IPS-NIHi11 (cell line): Measurements from ENCODE around the gene BGN.

Experiments used
- DNase-seq: peaks from one replicate; pipeline ENCODE4 v3.0.0; 2012; ENCODE audit warnings: mixed read lengths, low spot score

BGN gene

DNA sequence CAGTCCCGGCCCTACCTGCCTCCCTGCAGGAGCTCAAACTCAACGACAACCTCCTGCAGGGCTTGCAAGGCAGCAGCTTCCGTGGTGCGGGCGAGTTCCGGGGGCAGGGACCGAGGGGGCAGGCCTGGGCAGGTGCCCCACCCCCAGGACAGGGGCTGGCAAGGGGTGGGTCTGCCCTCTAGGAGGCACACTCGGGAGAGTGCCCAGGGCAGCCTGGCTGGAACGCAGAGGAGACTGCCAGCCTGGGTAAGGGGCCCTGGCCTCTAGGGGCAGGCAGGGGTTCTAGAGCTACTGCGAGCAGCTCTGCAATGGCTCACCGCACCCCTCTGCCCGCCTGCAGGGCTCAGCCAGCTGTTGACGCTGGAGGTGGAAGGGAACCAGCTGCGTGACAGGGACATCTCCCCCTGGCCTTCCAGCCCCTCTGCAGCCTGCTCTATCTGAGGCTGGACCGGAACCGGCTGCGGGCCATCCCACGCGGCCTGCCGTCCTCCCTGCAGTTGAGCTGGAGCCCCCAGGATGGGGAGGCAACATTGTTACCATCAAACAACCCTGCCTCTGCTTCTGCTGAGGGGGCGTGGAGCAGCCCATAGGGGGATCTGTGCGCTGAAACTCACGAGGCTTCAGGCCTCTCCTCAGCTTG, 12.3 kb upstream of the BGN start:
- no peak for DNase-seq

DNA sequence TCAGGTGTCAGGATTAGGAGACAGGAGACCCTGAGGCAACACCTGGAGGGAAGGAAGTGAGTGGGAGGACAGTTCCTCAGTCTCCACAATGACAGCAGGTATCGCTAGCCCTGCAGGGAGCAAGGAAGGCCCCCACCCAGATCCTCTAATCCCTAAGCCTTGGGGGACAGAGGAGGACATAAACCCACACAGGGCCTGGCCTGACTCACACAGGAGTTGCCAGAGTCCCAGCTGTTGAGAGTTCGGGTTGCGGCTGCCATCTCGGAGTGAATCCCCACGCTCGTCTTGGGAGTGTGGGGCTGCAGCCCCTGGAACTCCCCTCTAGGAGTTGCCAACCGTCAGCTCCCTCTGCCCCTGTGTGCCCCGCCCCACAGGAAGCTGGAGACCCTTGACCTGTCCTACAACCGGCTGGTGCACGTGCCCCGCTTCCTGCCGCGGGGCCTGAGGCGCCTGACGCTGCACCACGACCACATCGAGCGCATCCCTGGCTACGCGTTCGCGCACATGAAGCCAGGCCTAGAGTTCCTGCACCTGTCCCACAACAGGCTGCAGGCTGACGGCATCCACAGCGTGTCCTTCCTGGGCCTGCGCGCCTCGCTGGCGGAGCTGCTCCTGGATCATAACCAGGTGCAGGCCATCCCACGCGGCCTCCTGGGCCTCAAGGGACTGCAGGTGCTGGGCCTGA, 9.2 kb upstream of the BGN start:
- DNase-seq, result no peak

- DNase-seq, result no peak
These were observed 8.6 kb upstream of the BGN start for GRCh38 chrX:153486171-153486570.

DNA sequence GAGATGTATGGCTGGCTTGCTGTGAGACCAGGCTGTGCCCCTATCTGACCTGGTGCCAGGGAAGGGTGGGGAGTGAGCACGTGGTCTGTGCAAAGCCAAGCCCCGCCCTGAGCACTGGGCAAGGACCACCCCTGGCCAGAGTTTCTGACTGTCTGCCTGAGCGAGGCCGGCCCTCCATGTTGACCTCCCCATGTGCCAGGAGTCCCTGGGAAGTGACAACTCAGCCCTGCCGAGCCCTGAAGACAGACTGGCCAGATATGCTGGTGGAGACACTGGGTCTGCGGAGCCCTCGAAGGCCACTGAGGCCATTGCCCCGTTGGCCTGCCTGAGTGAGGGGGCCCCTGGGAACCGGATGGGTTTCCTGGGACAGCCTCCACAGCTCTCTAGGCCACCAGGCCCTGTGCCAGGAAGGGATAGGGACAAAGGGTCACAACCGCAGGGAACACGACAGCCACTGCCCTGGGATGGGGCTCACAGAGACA, 7.1 kb upstream of the BGN start:
- DNase-seq, result no peak

DNA sequence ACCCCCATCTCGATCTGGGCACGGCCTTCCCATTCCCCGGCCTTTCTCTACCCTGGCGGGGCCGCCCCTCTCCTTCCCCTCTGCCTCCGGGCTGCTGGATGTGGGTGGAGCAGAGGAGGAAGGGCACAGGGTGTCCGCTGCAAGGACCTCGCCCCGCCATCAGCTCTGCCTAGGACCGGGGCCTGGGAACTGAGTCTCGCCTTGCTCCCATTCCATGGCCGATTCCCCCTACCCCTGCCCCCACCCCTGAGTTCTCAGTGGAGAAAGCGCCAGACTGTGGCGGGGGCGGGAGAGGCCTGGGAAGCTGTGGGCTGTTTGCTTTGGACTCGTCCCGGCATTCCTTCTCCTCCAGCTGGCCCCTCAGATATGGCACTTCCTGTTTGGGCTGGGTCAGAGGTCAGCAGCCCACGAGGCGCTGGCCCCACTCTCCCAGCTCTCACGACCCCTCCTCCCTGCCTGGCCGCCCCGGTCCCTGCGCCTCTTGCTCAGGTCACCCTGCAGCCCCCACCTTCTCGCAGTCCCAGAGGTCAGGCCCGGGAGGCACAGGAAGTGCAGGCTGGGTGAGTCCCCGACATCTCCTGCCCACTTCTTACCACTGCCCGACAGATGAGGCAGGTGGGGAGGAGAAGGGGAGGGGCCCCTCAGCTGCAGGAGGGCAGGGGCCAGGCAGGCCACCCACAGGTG, 6.4 kb upstream of the BGN start:
- no peak for DNase-seq

- DNase-seq, result no peak
These were observed 4.4 kb upstream of the BGN start for GRCh38 chrX:153490217-153490930.

- no peak for DNase-seq
These were observed 3.3 kb upstream of the BGN start for GRCh38 chrX:153491351-153491914.

DNA sequence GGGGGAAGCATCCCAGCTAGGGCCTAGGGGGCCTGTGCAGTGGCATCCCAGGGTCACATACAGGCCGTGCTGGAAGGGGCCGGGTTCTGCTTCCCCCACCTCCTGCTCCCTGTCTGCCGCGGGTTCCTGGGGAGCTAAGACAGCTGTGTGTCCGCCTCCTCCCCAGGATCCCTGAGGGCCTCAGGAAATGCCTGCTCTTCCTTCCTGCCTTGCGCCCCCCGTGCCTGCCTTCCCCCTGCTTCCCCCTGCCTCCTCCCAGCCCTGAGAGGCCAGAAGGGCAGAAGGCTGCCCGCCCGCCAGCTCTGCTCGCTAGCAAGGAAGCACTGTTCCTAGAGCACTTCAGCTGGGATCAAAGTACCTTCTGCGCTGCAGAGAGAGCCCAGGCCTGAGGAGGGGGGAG, 2.9 kb upstream of the BGN start:
- DNase-seq, result no peak

- no peak for DNase-seq
These were observed 2.2 kb upstream of the BGN start for GRCh38 chrX:153492543-153492942.

DNA sequence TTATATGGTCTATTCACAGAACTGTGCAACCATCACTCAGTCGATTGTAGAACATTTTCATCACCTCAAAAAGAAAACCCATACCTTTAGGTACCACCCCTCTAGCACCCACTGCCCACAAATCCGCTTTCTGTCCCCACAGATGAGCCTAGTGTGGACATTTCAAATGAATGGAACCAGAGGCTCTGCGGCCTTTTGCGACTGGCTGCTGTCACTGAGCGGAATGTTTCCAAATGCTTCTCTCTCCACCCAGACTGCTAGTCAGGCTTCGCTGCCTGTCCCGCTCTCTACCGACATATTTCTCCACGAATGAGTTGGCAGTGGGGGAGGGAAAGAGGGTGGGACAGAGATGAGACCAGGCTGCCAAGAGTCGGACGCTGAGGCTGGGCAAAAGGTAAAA, 1.7 kb upstream of the BGN start:
- DNase-seq, result no peak

GRCh38 chrX:153494061-153494460, 719 bp upstream of the BGN start:
- no peak for DNase-seq

DNA sequence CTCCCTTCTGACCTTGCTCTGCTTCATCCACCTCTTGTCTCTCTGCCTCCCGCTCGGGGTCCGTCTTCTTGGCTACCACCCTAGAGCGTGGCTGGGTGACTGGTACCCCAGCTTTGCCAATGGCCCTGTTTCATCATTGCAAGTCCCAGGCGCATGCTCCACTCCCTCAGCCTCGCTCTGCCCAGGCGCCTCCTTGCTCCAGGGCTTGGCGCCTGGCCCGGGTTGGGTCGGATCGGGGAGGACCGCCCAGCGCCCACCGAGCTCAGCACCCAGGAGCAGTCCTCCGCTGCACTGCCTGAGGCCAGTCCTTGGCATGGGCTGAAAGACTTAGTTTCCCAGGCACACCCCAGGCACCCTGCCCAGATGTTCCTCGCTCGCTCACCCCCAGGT, 577 bp downstream of the BGN start:
- DNase-seq, result no peak

- DNase-seq, result no peak
These were observed 1.3 kb downstream of the BGN start for GRCh38 chrX:153495903-153496589.

DNA sequence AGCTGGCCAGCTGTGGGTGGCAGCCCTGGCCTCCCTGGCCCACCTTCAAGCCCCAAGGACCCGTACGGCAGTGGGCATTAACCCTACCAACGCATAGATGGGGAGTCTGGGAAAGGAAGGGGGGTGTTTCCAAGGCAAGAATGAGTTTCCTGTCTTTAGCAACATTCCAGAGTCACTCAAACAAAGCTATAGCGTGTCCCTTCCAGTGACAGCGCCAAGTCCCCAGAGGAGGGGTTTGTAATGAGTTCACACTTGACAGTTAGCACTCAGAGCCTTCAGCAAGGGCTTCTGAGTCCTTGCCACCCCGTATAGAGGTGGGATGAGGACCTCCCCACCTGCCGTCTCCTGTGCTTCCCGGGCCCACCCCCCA, 1.8 kb downstream of the BGN start:
- DNase-seq, result no peak

- no peak for DNase-seq
These were observed 3.7 kb downstream of the BGN start for GRCh38 chrX:153498453-153498852.

DNA sequence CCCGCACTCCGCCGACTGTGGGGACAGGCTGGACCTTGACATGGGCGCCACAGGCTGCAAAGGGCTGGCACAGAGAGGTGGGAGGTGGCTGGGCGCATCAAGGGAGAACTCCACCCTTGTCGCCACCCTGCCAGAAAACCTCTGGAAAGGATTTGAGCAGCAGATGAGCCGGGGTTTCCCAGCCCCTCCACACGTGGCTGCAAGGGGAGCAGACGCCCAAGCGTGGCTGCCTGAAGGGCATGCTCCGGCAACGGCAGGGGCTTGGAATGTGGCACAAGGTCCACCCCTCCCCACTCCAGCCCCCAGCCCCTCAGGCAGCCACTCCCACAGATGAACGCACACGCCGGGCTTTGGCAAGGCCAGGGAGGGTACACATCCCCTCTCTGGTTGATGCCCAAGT, 4.6 kb downstream of the BGN start:
- DNase-seq, result no peak

DNA sequence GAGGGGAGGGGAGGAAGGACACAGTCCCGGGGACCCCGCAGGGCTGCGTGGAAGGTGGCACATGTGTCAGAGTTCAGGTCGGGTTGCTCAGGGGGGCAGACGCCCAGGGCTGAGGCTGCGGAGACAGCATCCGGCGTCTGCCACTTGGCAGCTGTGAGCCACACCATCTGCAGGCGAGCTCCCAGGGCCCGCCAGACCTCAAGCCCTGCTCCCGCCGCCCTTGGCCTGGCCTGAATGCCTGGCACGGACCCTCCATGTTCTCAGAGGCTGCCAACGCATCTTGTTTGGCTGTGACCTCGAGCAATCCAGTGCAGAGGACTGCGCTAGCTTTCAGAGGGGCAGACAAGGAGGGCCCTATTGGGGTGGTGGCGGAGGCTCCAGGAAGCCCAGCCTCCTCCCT, 5.1 kb downstream of the BGN start:
- no peak for DNase-seq

DNA sequence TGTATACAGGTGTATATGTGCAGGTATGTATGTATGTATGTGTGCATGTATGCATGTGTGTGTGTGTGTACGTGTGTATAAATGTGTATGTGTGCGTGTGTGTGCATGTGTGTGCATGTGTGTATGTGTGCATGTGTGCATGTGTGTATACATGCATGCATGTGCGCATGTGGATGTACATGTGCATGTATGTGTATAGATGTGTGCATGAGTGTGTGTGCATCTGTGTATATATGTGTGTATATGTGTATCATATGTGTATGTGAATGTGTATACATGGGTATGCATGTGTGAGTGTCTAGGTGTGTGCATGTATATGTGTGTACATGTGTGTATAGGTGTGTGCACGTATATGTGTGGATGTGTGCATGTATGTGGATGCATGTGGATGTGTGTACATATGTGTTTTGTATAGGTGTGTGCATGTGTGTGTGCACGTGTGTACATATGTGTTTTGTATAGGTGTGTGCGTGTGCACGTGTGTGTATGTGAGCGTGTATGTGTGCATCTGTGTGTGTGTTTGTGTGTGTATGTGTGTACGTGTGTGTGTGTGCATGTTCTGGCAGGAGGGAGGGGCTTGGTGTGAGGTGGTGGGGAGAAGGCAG, 6.0 kb downstream of the BGN start:
- DNase-seq, result no peak

- no peak for DNase-seq
These were observed 6.8 kb downstream of the BGN start for GRCh38 chrX:153501530-153501929.

DNA sequence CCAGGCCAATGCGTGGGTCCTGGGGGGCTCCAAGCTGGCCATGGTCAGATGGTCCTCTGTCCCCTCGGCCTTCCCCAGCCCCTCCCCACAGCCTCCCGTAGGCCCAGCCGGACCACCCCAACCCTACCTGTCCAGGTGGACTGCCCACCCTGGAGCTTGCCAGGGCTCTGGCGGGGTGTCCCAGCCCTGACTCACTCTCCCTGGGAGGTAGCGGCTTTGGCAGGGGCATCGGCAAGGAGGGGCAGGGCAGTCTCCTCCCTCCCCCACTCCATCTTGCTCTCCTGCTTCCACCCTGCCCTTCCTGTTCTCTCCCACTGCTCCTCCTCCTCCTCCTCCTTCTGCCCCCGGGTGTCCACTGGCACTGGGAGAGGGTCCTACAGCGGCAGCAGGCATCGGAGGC, 7.4 kb downstream of the BGN start:
- DNase-seq, result no peak

DNA sequence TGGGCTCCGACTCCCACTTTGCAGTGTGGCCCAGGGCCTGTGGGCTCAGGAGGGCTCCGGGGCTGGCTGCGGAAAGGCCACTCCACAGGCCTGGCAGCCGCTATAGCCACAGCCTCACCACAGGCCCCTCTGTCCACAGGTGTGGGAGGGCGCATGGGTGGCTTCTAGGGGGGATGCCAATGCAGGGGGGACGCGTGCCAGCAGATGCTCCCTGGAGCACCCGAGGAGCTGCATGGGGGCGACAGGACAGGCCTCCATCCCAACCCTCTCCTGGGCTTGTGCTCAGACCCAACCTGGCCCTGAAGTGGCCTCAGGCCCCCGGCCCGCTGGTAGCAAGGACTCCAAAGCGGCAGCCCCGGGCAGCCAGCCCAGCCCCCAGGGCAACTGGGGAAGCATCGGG, 8.0 kb downstream of the BGN start:
- no peak for DNase-seq
